Measurements from ENCODE around the gene CS.
"Not testable (repeated sequence)": the region's sequence is repeated elsewhere in the genome, so short reads cannot be mapped to it uniquely, and the experiment has no call there.

GRCh38 chr12:56335527-56335926 is 35.4 kb upstream of the CS start:
- TF ChIP-seq CTCF, POLR2A (IDR thresholded peaks at IDR 0.05): not testable (repeated sequence)

Data from testis (tissue), 2 donors.